ENCODE data around the gene RUNX2.
"Not testable (repeated sequence)": the region's sequence is repeated elsewhere in the genome, so short reads cannot be mapped to it uniquely, and the experiment has no call there.

Gene RUNX2

GRCh38 chr6:45327956-45328522 lies at the start of gene RUNX2:
TSS of gene RUNX2 (plus strand) at chr6:45328330. CDS start at chr6:45328727, 397 bp downstream.
- Histone ChIP-seq H3K27ac (ENCODE audit: low read depth, low read length) (no peak within 1 kb of the TSS), H3K27me3 (ENCODE audit: control insufficient read depth in 5 of 5, insufficient read depth in 4 of 5, low read length in 5 of 5) (no peaks in the 10 kb centered on the region), H3K36me3 (ENCODE audit: control insufficient read depth in 5 of 5, insufficient read depth in 5 of 5, low read length in 5 of 5) (no peaks in the 10 kb centered on the region), H3K4me1 (ENCODE audit: control insufficient read depth in 5 of 5, insufficient read depth in 5 of 5, low read length in 5 of 5) (peaks cover 0 to 8% (median 0%) of the 10 kb centered on the region in 5 donors), H3K9ac (ENCODE audit: low read length in 5 of 5) (peak within 1 kb of the TSS in 3 of 5 donors; percentile 1 to 36 (median 23)), H3K9me3 (ENCODE audit: control insufficient read depth in 5 of 5, low read length in 5 of 5) (no peaks in the 10 kb centered on the region), H3K4me3 (ENCODE audit: low read depth in 1 of 5, low read length in 5 of 5) (peak within 1 kb of the TSS; percentile 40 to 66 (median 56))

- H3K36me3 ChIP-seq (ENCODE audit: control insufficient read depth in 5 of 5, insufficient read depth in 5 of 5, low read length in 5 of 5) = no peaks in the 10 kb centered on the region
- H3K9me3 ChIP-seq (ENCODE audit: control insufficient read depth in 5 of 5, low read length in 5 of 5) = no peaks in the 10 kb centered on the region
- no peak overlapping the region for H3K9ac ChIP-seq (ENCODE audit: low read length in 5 of 5)
- H3K27ac ChIP-seq (ENCODE audit: low read depth, low read length) = no peak overlapping the region
- H3K4me3 ChIP-seq (ENCODE audit: low read depth in 1 of 5, low read length in 5 of 5) = no peak overlapping the region
- H3K4me1 ChIP-seq (ENCODE audit: control insufficient read depth in 5 of 5, insufficient read depth in 5 of 5, low read length in 5 of 5) = no peaks in the 10 kb centered on the region
- H3K27me3 ChIP-seq (ENCODE audit: control insufficient read depth in 5 of 5, insufficient read depth in 4 of 5, low read length in 5 of 5) = no peaks in the 10 kb centered on the region
These were observed 49.8 kb upstream of the RUNX2 start for GRCh38 chr6:45278367-45278766.

- not testable (repeated sequence) for H3K4me3 ChIP-seq (ENCODE audit: low read depth in 1 of 5, low read length in 5 of 5); H3K9ac ChIP-seq (ENCODE audit: low read length in 5 of 5); H3K27ac ChIP-seq (ENCODE audit: low read depth, low read length); H3K9me3 ChIP-seq (ENCODE audit: control insufficient read depth in 5 of 5, low read length in 5 of 5); H3K36me3 ChIP-seq (ENCODE audit: control insufficient read depth in 5 of 5, insufficient read depth in 5 of 5, low read length in 5 of 5); H3K27me3 ChIP-seq (ENCODE audit: control insufficient read depth in 5 of 5, insufficient read depth in 4 of 5, low read length in 5 of 5); H3K4me1 ChIP-seq (ENCODE audit: control insufficient read depth in 5 of 5, insufficient read depth in 5 of 5, low read length in 5 of 5)
These were observed 41.4 kb upstream of the RUNX2 start for GRCh38 chr6:45286707-45287106.

GRCh38 chr6:45289751-45290514 lies 38.2 kb upstream of the RUNX2 start:
- H3K4me1 ChIP-seq (ENCODE audit: control insufficient read depth in 5 of 5, insufficient read depth in 5 of 5, low read length in 5 of 5) = no peaks in the 10 kb centered on the region
- H3K9me3 ChIP-seq (ENCODE audit: control insufficient read depth in 5 of 5, low read length in 5 of 5) = no peaks in the 10 kb centered on the region
- H3K27ac ChIP-seq (ENCODE audit: low read depth, low read length) = no peak overlapping the region
- H3K36me3 ChIP-seq (ENCODE audit: control insufficient read depth in 5 of 5, insufficient read depth in 5 of 5, low read length in 5 of 5) = no peaks in the 10 kb centered on the region
- no peaks in the 10 kb centered on the region for H3K27me3 ChIP-seq (ENCODE audit: control insufficient read depth in 5 of 5, insufficient read depth in 4 of 5, low read length in 5 of 5)
- H3K9ac ChIP-seq (ENCODE audit: low read length in 5 of 5) = no peak overlapping the region
- no peak overlapping the region for H3K4me3 ChIP-seq (ENCODE audit: low read depth in 1 of 5, low read length in 5 of 5)

GRCh38 chr6:45293306-45293705 lies 34.8 kb upstream of the RUNX2 start:
- Histone ChIP-seq H3K9me3 (ENCODE audit: control insufficient read depth in 5 of 5, low read length in 5 of 5) (no peaks in the 10 kb centered on the region), H3K4me3 (ENCODE audit: low read depth in 1 of 5, low read length in 5 of 5) (no peak overlapping the region), H3K27me3 (ENCODE audit: control insufficient read depth in 5 of 5, insufficient read depth in 4 of 5, low read length in 5 of 5) (no peaks in the 10 kb centered on the region), H3K9ac (ENCODE audit: low read length in 5 of 5) (no peak overlapping the region), H3K4me1 (ENCODE audit: control insufficient read depth in 5 of 5, insufficient read depth in 5 of 5, low read length in 5 of 5) (no peaks in the 10 kb centered on the region), H3K27ac (ENCODE audit: low read depth, low read length) (no peak overlapping the region), H3K36me3 (ENCODE audit: control insufficient read depth in 5 of 5, insufficient read depth in 5 of 5, low read length in 5 of 5) (no peaks in the 10 kb centered on the region)

- H3K27me3 ChIP-seq (ENCODE audit: control insufficient read depth in 5 of 5, insufficient read depth in 4 of 5, low read length in 5 of 5); H3K4me3 ChIP-seq (ENCODE audit: low read depth in 1 of 5, low read length in 5 of 5); H3K4me1 ChIP-seq (ENCODE audit: control insufficient read depth in 5 of 5, insufficient read depth in 5 of 5, low read length in 5 of 5); H3K27ac ChIP-seq (ENCODE audit: low read depth, low read length); H3K36me3 ChIP-seq (ENCODE audit: control insufficient read depth in 5 of 5, insufficient read depth in 5 of 5, low read length in 5 of 5); H3K9me3 ChIP-seq (ENCODE audit: control insufficient read depth in 5 of 5, low read length in 5 of 5); H3K9ac ChIP-seq (ENCODE audit: low read length in 5 of 5): not testable (repeated sequence)
These were observed 33.9 kb upstream of the RUNX2 start for GRCh38 chr6:45294065-45294701.

- Histone ChIP-seq H3K36me3 (ENCODE audit: control insufficient read depth in 5 of 5, insufficient read depth in 5 of 5, low read length in 5 of 5) (no peaks in the 10 kb centered on the region), H3K9ac (ENCODE audit: low read length in 5 of 5) (no peak overlapping the region), H3K27ac (ENCODE audit: low read depth, low read length) (no peak overlapping the region), H3K4me1 (ENCODE audit: control insufficient read depth in 5 of 5, insufficient read depth in 5 of 5, low read length in 5 of 5) (peaks cover 0 to 7% (median 0%) of the 10 kb centered on the region in 5 donors), H3K9me3 (ENCODE audit: control insufficient read depth in 5 of 5, low read length in 5 of 5) (no peaks in the 10 kb centered on the region), H3K27me3 (ENCODE audit: control insufficient read depth in 5 of 5, insufficient read depth in 4 of 5, low read length in 5 of 5) (no peaks in the 10 kb centered on the region), H3K4me3 (ENCODE audit: low read depth in 1 of 5, low read length in 5 of 5) (no peak overlapping the region)
These were observed 30.8 kb upstream of the RUNX2 start for GRCh38 chr6:45297320-45297719.

- no peak overlapping the region for H3K27ac ChIP-seq (ENCODE audit: low read depth, low read length)
- no peaks in the 10 kb centered on the region for H3K9me3 ChIP-seq (ENCODE audit: control insufficient read depth in 5 of 5, low read length in 5 of 5)
- H3K4me3 ChIP-seq (ENCODE audit: low read depth in 1 of 5, low read length in 5 of 5) = no peak overlapping the region
- peaks cover 0 to 7% (median 0%) of the 10 kb centered on the region in 5 donors for H3K4me1 ChIP-seq (ENCODE audit: control insufficient read depth in 5 of 5, insufficient read depth in 5 of 5, low read length in 5 of 5)
- no peaks in the 10 kb centered on the region for H3K36me3 ChIP-seq (ENCODE audit: control insufficient read depth in 5 of 5, insufficient read depth in 5 of 5, low read length in 5 of 5)
- H3K9ac ChIP-seq (ENCODE audit: low read length in 5 of 5) = no peak overlapping the region
- no peaks in the 10 kb centered on the region for H3K27me3 ChIP-seq (ENCODE audit: control insufficient read depth in 5 of 5, insufficient read depth in 4 of 5, low read length in 5 of 5)
These were observed 29.0 kb upstream of the RUNX2 start for GRCh38 chr6:45299096-45299581.

- no peak overlapping the region for H3K4me3 ChIP-seq (ENCODE audit: low read depth in 1 of 5, low read length in 5 of 5)
- H3K4me1 ChIP-seq (ENCODE audit: control insufficient read depth in 5 of 5, insufficient read depth in 5 of 5, low read length in 5 of 5) = peaks cover 0 to 7% (median 0%) of the 10 kb centered on the region in 5 donors
- H3K9me3 ChIP-seq (ENCODE audit: control insufficient read depth in 5 of 5, low read length in 5 of 5) = no peaks in the 10 kb centered on the region
- no peaks in the 10 kb centered on the region for H3K36me3 ChIP-seq (ENCODE audit: control insufficient read depth in 5 of 5, insufficient read depth in 5 of 5, low read length in 5 of 5)
- no peak overlapping the region for H3K27ac ChIP-seq (ENCODE audit: low read depth, low read length)
- no peak overlapping the region for H3K9ac ChIP-seq (ENCODE audit: low read length in 5 of 5)
- H3K27me3 ChIP-seq (ENCODE audit: control insufficient read depth in 5 of 5, insufficient read depth in 4 of 5, low read length in 5 of 5) = no peaks in the 10 kb centered on the region
These were observed 27.4 kb upstream of the RUNX2 start for GRCh38 chr6:45300736-45301135.

All from subcutaneous abdominal adipose tissue (tissue), 5 donors.